Fibroblast of lung (primary cell): ENCODE results near the gene CAMSAP2. TPM values are rescaled to one million over a fixed set of nuclear protein-coding genes. Genes with fewer than 3 reads are reported as not detected.

ENCODE experiments used
- DNase-seq, 2 donors: peaks; one replicate each; pipeline versions ENCODE4 v3.0.0 to v3.0.0-alpha.2; 2010; ENCODE audit warnings: low read depth in 2 of 2
- H2AFZ ChIP-seq: 2 replicates; pipeline ENCODE4 v1.5.1; 2012; ENCODE audit warnings: low read length, control low read depth, inconsistent platforms
- H3K27ac ChIP-seq: 2 replicates; pipeline ENCODE4 v1.5.1; 2011; ENCODE audit warnings: low read length, control low read depth; ENCODE audit not compliant: insufficient read depth
- H3K27me3 ChIP-seq: 2 replicates; pipeline ENCODE4 v1.5.1; 2011; ENCODE audit warnings: mild to moderate bottlenecking, low read length; ENCODE audit not compliant: control insufficient read depth, insufficient read depth
- H3K36me3 ChIP-seq: 2 replicates; pipeline ENCODE4 v1.5.1; 2011; ENCODE audit warnings: low read length; ENCODE audit not compliant: control insufficient read depth, insufficient read depth
- H3K4me1 ChIP-seq: 2 replicates; pipeline ENCODE4 v1.5.1; 2011; ENCODE audit warnings: low read length; ENCODE audit not compliant: control insufficient read depth, insufficient read depth; ENCODE audit errors: extremely low read depth
- H3K4me2 ChIP-seq: 2 replicates; pipeline ENCODE4 v1.5.1; 2011; ENCODE audit warnings: low read length, control low read depth; ENCODE audit not compliant: insufficient read depth; ENCODE audit errors: extremely low read depth
- H3K4me3 ChIP-seq, 4 experiments: fragments of 200-600 bp in 1 of 4; sonication (generic) in 1 of 4; replicated peaks in 1 of 4; 2 replicates each; pipeline ENCODE4 v1.5.1; 2011 to 2016; ENCODE audit warnings: low read length in 4 of 4, low read depth in 3 of 4, mild to moderate bottlenecking in 3 of 4, control low read depth in 2 of 4, inconsistent platforms in 1 of 4, mixed read lengths in 1 of 4; ENCODE audit not compliant: insufficient read depth in 1 of 4; ENCODE audit errors: control extremely low read depth in 1 of 4
- H3K79me2 ChIP-seq: 2 replicates; pipeline ENCODE4 v1.5.1; 2012; ENCODE audit warnings: mild to moderate bottlenecking, low read length, inconsistent platforms; ENCODE audit not compliant: control insufficient read depth, insufficient read depth
- H3K9ac ChIP-seq: 2 replicates; pipeline ENCODE4 v1.5.1; 2011; ENCODE audit warnings: mild to moderate bottlenecking, low read length, control low read depth; ENCODE audit not compliant: insufficient read depth
- H3K9me3 ChIP-seq: 2 replicates; pipeline ENCODE4 v1.5.1; 2012; ENCODE audit warnings: low read depth, low read length; ENCODE audit not compliant: control insufficient read depth, insufficient read depth
- H4K20me1 ChIP-seq: 2 replicates; pipeline ENCODE4 v1.5.1; 2011; ENCODE audit warnings: low read length; ENCODE audit not compliant: control insufficient read depth, insufficient read depth; ENCODE audit errors: extremely low read depth
- EZH2 ChIP-seq: IDR thresholded peaks from 2 replicates; pipeline ENCODE4 v1.5.1; 2012; ENCODE audit warnings: low read length, control low read depth, mild to moderate bottlenecking; ENCODE audit errors: missing control alignments
- polyA plus RNA-seq, 2 donors: library from polyadenylated mRNA; depleted of rRNA in 1 of 2; stranded (reverse) in 1 of 2; unstranded in 1 of 2; fragments of >200 nt; gene quantifications; 2 replicates each; pipeline ENCODE4 v1.2.1, GENCODE V29; 2011 to 2012; ENCODE audit warnings: missing spikeins in 1 of 2
- total RNA-seq: library from RNA; depleted of rRNA; stranded (reverse); fragments of >200 nt; gene quantifications from 2 replicates; pipeline ENCODE4 v1.2.1, GENCODE V29; 2014
- TF ChIP-seq, protein P1 (sequence below), 2 donors: IDR thresholded peaks in 1 of 2; conservative IDR thresholded peaks in 1 of 2; 1 replicate in 1 of 2; 2 replicates in 1 of 2; pipeline ENCODE4 v1.5.1; 2011 to 2012; ENCODE audit warnings: low read length in 2 of 2, control low read depth in 1 of 2, inconsistent platforms in 1 of 2, low read depth in 1 of 2, mild to moderate bottlenecking in 1 of 2

CAMSAP2 gene
- total and polyA plus RNA-seq, 2 donors (not counting 1 experiment from before 2014, with no cell fraction given), result 22.3 to 32.5 TPM

DNA sequence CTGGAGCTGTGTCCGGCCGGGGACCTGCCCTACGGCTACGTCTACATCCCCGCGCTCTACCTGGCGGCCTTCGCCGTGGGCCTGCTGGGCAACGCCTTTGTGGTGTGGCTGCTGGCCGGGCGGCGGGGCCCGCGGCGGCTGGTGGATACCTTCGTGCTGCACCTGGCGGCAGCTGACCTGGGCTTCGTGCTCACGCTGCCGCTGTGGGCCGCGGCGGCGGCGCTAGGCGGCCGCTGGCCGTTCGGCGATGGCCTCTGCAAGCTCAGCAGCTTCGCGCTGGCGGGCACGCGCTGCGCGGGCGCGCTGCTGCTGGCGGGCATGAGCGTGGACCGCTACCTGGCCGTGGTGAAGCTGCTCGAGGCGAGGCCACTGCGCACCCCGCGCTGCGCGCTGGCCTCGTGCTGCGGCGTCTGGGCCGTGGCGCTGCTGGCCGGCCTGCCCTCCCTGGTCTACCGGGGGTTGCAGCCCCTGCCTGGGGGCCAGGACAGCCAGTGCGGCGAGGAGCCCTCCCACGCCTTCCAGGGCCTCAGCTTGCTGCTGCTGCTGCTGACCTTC lies 134.5 kb downstream of the CAMSAP2 start:
- H3K9ac ChIP-seq, result no peak overlapping the region
- H3K4me3 ChIP-seq, result no peak overlapping the region
- H2AFZ ChIP-seq, result no peak overlapping the region
- TF ChIP-seq, protein P1, sequence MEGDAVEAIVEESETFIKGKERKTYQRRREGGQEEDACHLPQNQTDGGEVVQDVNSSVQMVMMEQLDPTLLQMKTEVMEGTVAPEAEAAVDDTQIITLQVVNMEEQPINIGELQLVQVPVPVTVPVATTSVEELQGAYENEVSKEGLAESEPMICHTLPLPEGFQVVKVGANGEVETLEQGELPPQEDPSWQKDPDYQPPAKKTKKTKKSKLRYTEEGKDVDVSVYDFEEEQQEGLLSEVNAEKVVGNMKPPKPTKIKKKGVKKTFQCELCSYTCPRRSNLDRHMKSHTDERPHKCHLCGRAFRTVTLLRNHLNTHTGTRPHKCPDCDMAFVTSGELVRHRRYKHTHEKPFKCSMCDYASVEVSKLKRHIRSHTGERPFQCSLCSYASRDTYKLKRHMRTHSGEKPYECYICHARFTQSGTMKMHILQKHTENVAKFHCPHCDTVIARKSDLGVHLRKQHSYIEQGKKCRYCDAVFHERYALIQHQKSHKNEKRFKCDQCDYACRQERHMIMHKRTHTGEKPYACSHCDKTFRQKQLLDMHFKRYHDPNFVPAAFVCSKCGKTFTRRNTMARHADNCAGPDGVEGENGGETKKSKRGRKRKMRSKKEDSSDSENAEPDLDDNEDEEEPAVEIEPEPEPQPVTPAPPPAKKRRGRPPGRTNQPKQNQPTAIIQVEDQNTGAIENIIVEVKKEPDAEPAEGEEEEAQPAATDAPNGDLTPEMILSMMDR (conservative IDR thresholded peaks at IDR 0.05 in 1 of 2, IDR thresholded peaks at IDR 0.05 in 1 of 2; ENCODE audit: low read depth in 1 of 2, low read length in 2 of 2), result no peak
- TF ChIP-seq EZH2, result peak; percentile 79
- no peaks in the 10 kb centered on the region for H3K4me1 ChIP-seq
- H3K36me3 ChIP-seq, result no peaks in the 10 kb centered on the region
- H3K79me2 ChIP-seq, result no peaks in the 10 kb centered on the region
- peak overlapping the region; percentile 68 for H3K4me2 ChIP-seq
- DNase-seq, result no peak
- H3K27ac ChIP-seq, result no peak overlapping the region
- no peaks in the 10 kb centered on the region for H4K20me1 ChIP-seq
- peaks cover 52% of the 10 kb centered on the region for H3K27me3 ChIP-seq
- H3K9me3 ChIP-seq, result no peaks in the 10 kb centered on the region

- Histone ChIP-seq H3K4me2 (peak overlapping the region; percentile 68), H3K79me2 (no peaks in the 10 kb centered on the region), H3K36me3 (no peaks in the 10 kb centered on the region), H3K4me3 (no peak overlapping the region), H2AFZ (no peak overlapping the region), H3K27ac (no peak overlapping the region), H3K27me3 (peaks cover 52% of the 10 kb centered on the region), H3K4me1 (no peaks in the 10 kb centered on the region), H3K9me3 (no peaks in the 10 kb centered on the region), H3K9ac (no peak overlapping the region), H4K20me1 (no peaks in the 10 kb centered on the region)
- TF ChIP-seq, protein P1 (conservative IDR thresholded peaks at IDR 0.05 in 1 of 2, IDR thresholded peaks at IDR 0.05 in 1 of 2; ENCODE audit: low read depth in 1 of 2, low read length in 2 of 2), result no peak
- TF ChIP-seq EZH2, result peak; percentile 55
- no peak for DNase-seq
These were observed 135.1 kb downstream of the CAMSAP2 start for GRCh38 chr1:200873671-200874397.

DNA sequence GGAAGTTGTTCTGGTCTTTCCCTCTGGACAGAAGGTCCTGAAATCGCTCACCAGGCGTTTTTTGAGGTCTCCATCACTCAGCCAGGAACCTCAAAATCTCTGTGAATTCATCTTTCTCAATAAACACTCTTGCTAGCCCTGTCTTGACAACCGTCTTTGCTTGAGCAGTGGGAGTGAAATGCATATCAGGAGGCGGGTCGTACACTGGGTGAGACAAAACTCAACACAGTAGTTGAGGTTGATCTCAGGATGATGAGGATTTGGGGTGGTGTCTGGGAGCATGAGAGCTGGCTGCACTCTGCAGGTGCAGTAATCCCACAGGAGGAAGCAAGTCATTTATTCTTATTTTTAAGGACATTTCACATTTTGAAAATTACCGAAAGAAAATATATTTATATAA lies 136.0 kb downstream of the CAMSAP2 start:
- Histone ChIP-seq H4K20me1 (no peaks in the 10 kb centered on the region), H3K4me2 (no peak overlapping the region), H3K27ac (no peak overlapping the region), H3K4me3 (no peak overlapping the region), H3K27me3 (peaks cover 52% of the 10 kb centered on the region), H2AFZ (no peak overlapping the region), H3K79me2 (no peaks in the 10 kb centered on the region), H3K4me1 (no peaks in the 10 kb centered on the region), H3K9ac (no peak overlapping the region), H3K36me3 (no peaks in the 10 kb centered on the region), H3K9me3 (no peaks in the 10 kb centered on the region)
- TF ChIP-seq, protein P1 (conservative IDR thresholded peaks at IDR 0.05 in 1 of 2, IDR thresholded peaks at IDR 0.05 in 1 of 2; ENCODE audit: low read depth in 1 of 2, low read length in 2 of 2), result no peak
- no peak for TF ChIP-seq EZH2
- no peak for DNase-seq
